A673 (cell line): ENCODE data around the gene LGALS9C.
"Not testable (repeated sequence)": the region's sequence is repeated elsewhere in the genome, so short reads cannot be mapped to it uniquely, and the experiment has no call there.

Experiments used
- EZH2 ChIP-seq: fragments of 200-600 bp; sonication (generic); IDR thresholded peaks from 2 replicates; pipeline ENCODE4 v1.6.1; 2017; ENCODE audit warnings: borderline replicate concordance, low read depth, mild to moderate bottlenecking, mixed read lengths, antibody characterized with exemption, low read length; ENCODE audit not compliant: poor library complexity, severe bottlenecking
- TF ChIP-seq, protein P1 (sequence below): fragments of 300-800, 200-600 bp; sonication (generic); conservative IDR thresholded peaks from 2 replicates; pipeline ENCODE4 v1.5.1; 2017; ENCODE audit warnings: low read depth, mild to moderate bottlenecking, antibody characterized with exemption, low read length, moderate library complexity, mixed read lengths

DNA sequence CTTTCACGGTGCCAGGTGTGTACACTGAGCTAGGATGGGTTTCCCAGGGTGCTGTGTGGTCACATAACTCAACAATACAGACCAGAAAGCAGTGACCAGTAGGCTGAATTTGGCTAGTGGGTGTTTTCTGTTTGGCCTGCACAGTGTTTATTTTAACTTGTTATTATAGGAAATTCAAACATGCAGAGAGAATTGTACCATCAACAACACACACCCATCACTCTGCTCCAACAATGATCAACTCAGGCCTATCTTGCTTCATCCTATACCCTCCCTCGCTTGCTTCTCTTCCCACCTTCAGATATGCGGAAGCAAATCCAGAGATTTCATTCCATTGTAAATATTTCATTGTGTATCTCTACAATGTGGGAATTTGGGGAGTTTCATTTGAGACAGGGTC lies 5.2 kb downstream of the LGALS9C start:
- TF ChIP-seq, protein P1, sequence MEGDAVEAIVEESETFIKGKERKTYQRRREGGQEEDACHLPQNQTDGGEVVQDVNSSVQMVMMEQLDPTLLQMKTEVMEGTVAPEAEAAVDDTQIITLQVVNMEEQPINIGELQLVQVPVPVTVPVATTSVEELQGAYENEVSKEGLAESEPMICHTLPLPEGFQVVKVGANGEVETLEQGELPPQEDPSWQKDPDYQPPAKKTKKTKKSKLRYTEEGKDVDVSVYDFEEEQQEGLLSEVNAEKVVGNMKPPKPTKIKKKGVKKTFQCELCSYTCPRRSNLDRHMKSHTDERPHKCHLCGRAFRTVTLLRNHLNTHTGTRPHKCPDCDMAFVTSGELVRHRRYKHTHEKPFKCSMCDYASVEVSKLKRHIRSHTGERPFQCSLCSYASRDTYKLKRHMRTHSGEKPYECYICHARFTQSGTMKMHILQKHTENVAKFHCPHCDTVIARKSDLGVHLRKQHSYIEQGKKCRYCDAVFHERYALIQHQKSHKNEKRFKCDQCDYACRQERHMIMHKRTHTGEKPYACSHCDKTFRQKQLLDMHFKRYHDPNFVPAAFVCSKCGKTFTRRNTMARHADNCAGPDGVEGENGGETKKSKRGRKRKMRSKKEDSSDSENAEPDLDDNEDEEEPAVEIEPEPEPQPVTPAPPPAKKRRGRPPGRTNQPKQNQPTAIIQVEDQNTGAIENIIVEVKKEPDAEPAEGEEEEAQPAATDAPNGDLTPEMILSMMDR: not testable (repeated sequence)
- not testable (repeated sequence) for TF ChIP-seq EZH2
